Calu3 (cell line): Measurements from ENCODE around the gene DYNC2H1. TPM values are rescaled to one million over a fixed set of nuclear protein-coding genes. Genes with fewer than 3 reads are reported as not detected.

Experiments used
- BruUV-seq: library from RNA; stranded (reverse); fragments of 400-500 nt; replicated peaks from 2 replicates; lab custom pipeline; 2021; lab: Mats Ljungman, UMichigan
- CTCF ChIA-PET: fragments of 300-600 bp; sonication (Branson Sonifier 250); formaldehyde crosslinking; loops from one replicate; lab custom pipeline; 2022; ENCODE audit warnings: antibody characterized with exemption; lab: Charles Lee
- DNase-seq: peaks from one replicate; pipeline ENCODE4 v3.0.0; 2022
- H3K27ac Mint-ChIP-seq: one replicate; pipeline ENCODE4 v1.8.0; 2022; ENCODE audit warnings: mixed read lengths; ENCODE audit not compliant: unreplicated experiment
- H3K27me3 Mint-ChIP-seq: one replicate; pipeline ENCODE4 v1.8.0; 2022; ENCODE audit warnings: mixed read lengths; ENCODE audit not compliant: unreplicated experiment
- H3K36me3 Mint-ChIP-seq: one replicate; pipeline ENCODE4 v1.8.0; 2022; ENCODE audit warnings: mild to moderate bottlenecking, moderate library complexity, mixed read lengths; ENCODE audit not compliant: insufficient read depth, unreplicated experiment
- H3K4me1 Mint-ChIP-seq: one replicate; pipeline ENCODE4 v1.8.0; 2022; ENCODE audit warnings: mild to moderate bottlenecking, low read depth, mixed read lengths; ENCODE audit not compliant: unreplicated experiment
- H3K4me3 Mint-ChIP-seq: one replicate; pipeline ENCODE4 v1.8.0; 2022; ENCODE audit warnings: mild to moderate bottlenecking, low read depth, moderate library complexity, mixed read lengths; ENCODE audit not compliant: unreplicated experiment
- H3K9me3 Mint-ChIP-seq: one replicate; pipeline ENCODE4 v1.8.0; 2022; ENCODE audit warnings: low read depth, mixed read lengths; ENCODE audit not compliant: unreplicated experiment
- CTCF ChIP-seq: fragments of 200-600 bp; IDR thresholded peaks from one replicate; pipeline ENCODE4 v1.8.0; 2022; ENCODE audit warnings: antibody characterized with exemption; ENCODE audit not compliant: unreplicated experiment
- intact Hi-C: fragments of 100-400 bp; cut with micrococcal nuclease; formaldehyde crosslinking; loops from one replicate; pipeline ENCODE4 v1.10.0; 2022; ENCODE audit not compliant: unreplicated experiment
- total RNA-seq: library from RNA; stranded (reverse); gene quantifications from 2 replicates; pipeline ENCODE4 v1.2.3, GENCODE V29; 2022

The DYNC2H1 gene
- total RNA-seq, 1 experiment from 2014 or later, result 3.4 TPM

DNA sequence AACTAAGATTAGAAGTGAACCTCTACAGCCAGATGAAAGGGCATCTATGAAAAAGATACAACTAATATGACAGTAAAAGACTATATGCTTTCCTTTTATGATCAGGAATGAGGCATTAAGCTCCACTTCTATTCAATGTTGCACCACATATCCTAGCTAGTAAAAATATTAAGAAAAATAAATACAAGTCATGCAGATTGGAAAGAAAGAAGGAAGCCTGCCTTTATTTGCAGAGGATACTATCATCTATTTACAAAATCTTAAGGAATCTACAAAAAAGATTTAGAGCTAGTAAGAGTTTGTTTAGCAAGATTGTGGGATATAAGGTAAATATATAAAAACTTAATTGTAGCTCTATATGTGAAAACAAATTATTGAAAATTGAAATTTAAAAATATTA, 308.8 kb downstream of the DYNC2H1 start:
- CTCF ChIA-PET, result no interaction called here
- H3K27ac Mint-ChIP-seq, result no peak overlapping the region

GRCh38 chr11:103420593-103420992, 311.4 kb downstream of the DYNC2H1 start:
- Mint-ChIP-seq H3K36me3 (no peaks in the 10 kb centered on the region), H3K27ac (no peak overlapping the region), H3K27me3 (no peaks in the 10 kb centered on the region), H3K4me1 (no peaks in the 10 kb centered on the region), H3K4me3 (no peak overlapping the region), H3K9me3 (peaks cover 2% of the 10 kb centered on the region)
- no TSS peak for BruUV-seq
- TF ChIP-seq CTCF, result no peak
- intact Hi-C loops, result no loop called here
- no peak for DNase-seq
- CTCF ChIA-PET, result no interaction called here

More for the DNA sequence above, 308.8 kb downstream of the DYNC2H1 start:
- Mint-ChIP-seq H3K9me3 (peaks cover 2% of the 10 kb centered on the region), H3K4me1 (no peaks in the 10 kb centered on the region), H3K27me3 (no peaks in the 10 kb centered on the region), H3K4me3 (no peak overlapping the region), H3K36me3 (no peaks in the 10 kb centered on the region)
- TF ChIP-seq CTCF, result no peak
- BruUV-seq, result no TSS peak
- no peak for DNase-seq
- intact Hi-C loops, result no loop called here

DNA sequence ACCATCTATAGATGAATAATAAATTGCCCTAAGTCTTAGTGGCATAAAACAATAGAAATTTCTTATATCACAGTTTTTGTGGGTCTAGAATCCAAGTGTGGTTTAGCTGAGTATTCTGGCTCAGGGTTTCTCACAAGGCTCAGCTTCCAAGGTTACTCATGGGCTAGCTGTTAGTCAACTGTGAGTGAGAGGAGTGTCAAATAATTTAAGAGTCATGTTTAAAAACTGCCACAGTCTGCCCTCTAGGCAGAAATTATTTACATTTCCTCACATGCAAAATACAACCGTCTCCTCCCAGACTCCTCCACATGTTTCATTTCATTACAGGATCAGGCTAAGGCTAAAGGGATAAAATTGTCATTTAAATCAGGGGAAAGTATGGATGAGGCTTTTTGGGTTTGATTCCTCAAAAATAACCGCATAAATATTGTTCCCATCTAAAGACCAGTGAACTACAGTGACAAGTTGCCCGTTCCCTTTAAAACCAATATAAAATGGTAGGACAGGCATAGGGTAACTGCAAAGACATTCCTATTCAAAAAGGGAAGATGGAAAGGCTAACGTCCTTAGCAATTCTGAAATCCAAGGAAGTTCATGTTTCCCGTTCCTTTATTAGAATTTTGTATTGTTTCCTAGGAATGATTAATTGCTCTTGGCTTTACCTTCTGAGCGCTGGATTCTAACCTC, 324.3 kb downstream of the DYNC2H1 start:
- BruUV-seq, result no TSS peak
- H3K4me1 Mint-ChIP-seq, result no peaks in the 10 kb centered on the region
- H3K36me3 Mint-ChIP-seq, result no peaks in the 10 kb centered on the region
- no peak for DNase-seq
- CTCF ChIA-PET, result no interaction called here
- H3K9me3 Mint-ChIP-seq, result no peaks in the 10 kb centered on the region
- intact Hi-C loops, result no loop called here
- no peak overlapping the region for H3K27ac Mint-ChIP-seq
- TF ChIP-seq CTCF, result no peak
- H3K4me3 Mint-ChIP-seq, result no peak overlapping the region
- no peaks in the 10 kb centered on the region for H3K27me3 Mint-ChIP-seq

- intact Hi-C loops, result no loop called here
- no TSS peak for BruUV-seq
- CTCF ChIA-PET, result no interaction called here
- H3K36me3 Mint-ChIP-seq, result no peaks in the 10 kb centered on the region
- H3K4me1 Mint-ChIP-seq, result no peaks in the 10 kb centered on the region
- no peak overlapping the region for H3K4me3 Mint-ChIP-seq
- no peak for DNase-seq
- no peak overlapping the region for H3K27ac Mint-ChIP-seq
- no peaks in the 10 kb centered on the region for H3K9me3 Mint-ChIP-seq
- TF ChIP-seq CTCF, result no peak
- H3K27me3 Mint-ChIP-seq, result no peaks in the 10 kb centered on the region
Measured at GRCh38 chr11:103434073-103434411, 324.8 kb downstream of the DYNC2H1 start.
